Neuron (in vitro differentiated cells): ENCODE results near the gene DBNL.
"Not testable (repeated sequence)": the region's sequence is repeated elsewhere in the genome, so short reads cannot be mapped to it uniquely, and the experiment has no call there.

Experiments used
- H2AFZ ChIP-seq: one replicate; pipeline ENCODE4 v1.6.1; 2013; ENCODE audit warnings: low read depth, mild to moderate bottlenecking, inconsistent platforms, low read length, moderate library complexity
- H3K27me3 ChIP-seq: one replicate; pipeline ENCODE4 v1.6.1; 2013; ENCODE audit warnings: low read length; ENCODE audit not compliant: insufficient read depth
- H3K36me3 ChIP-seq: one replicate; pipeline ENCODE4 v1.6.1; 2013; ENCODE audit warnings: low read length; ENCODE audit not compliant: insufficient read depth
- H3K4me1 ChIP-seq: one replicate; pipeline ENCODE4 v1.6.1; 2013; ENCODE audit warnings: low read length; ENCODE audit not compliant: insufficient read depth
- H3K4me3 ChIP-seq: 2 replicates; pipeline ENCODE4 v1.5.1; 2013; ENCODE audit warnings: mild to moderate bottlenecking, low read length, moderate library complexity
- H3K9me3 ChIP-seq: one replicate; pipeline ENCODE4 v1.6.1; 2013; ENCODE audit warnings: low read length

The DBNL gene

DNA sequence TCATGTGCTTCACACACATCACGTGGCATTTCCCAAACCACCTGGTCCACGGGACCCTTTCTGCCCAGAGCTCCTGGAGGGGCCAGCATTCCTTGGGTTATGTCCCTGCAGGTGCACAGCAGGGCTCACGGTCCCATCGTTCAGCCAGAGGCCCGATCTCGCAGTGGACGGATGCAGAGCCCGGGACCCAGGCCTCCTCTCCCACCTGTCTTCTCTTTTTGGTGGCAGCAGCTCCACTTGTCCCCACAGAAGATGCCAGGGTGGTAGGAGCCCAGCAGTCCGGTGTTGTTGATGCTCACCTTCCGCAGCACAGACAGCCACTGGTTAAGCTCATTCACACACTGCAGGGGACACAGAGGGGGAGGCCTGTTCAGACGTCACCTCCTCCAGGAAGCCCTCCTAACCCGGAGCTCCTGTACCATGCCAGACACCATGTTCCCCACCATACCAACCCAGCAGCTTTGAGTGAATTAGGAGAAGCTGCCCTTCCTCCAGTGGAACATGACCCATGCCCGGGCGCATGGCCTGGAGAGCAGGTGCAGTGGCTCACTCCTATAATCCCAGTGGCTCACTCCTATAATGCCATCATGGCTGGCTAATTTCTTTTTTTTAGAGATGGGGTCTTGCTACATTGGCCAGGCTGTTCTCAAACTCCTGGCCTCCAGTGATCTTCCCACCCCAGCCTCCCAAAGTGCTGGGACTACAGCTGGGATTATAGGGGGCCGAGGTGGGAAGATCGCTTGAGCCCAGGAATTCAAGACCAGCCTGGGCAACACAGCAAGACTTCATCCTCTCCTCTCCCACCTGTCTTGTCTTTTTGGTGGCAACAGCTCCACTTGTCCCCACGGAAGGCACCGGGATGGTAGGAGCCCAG lies 10.3 kb upstream of the DBNL start:
- not testable (repeated sequence) for H2AFZ ChIP-seq, H3K36me3 ChIP-seq, H3K4me3 ChIP-seq, H3K27me3 ChIP-seq, H3K9me3 ChIP-seq, H3K4me1 ChIP-seq

- H3K4me1 ChIP-seq, H3K4me3 ChIP-seq, H2AFZ ChIP-seq, H3K9me3 ChIP-seq, H3K36me3 ChIP-seq, H3K27me3 ChIP-seq: not testable (repeated sequence)
These were observed 8.1 kb upstream of the DBNL start for GRCh38 chr7:44036364-44036763.

DNA sequence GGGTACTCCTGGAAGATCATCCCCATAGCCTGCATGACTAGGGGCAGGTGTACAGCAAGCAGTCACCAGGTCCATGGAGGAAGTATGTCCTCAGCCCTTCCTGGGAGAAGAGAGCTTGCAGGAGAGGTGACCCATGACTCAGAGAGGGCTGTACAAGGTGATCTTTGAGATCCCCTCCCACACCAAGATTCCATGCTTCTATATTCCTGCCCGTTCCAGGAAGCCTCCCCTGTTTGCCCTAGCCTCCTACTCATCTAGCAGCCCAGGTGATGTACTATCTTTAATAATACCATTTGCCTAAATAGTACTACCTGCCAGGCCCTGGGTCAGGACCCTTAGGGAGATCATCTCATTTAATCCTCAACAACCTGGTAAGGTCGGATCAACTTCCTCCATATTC lies 6.6 kb upstream of the DBNL start:
- not testable (repeated sequence) for H3K27me3 ChIP-seq, H2AFZ ChIP-seq, H3K9me3 ChIP-seq, H3K4me1 ChIP-seq, H3K36me3 ChIP-seq, H3K4me3 ChIP-seq

GRCh38 chr7:44038553-44038952 lies 5.9 kb upstream of the DBNL start:
- H3K36me3 ChIP-seq, H3K4me1 ChIP-seq, H3K27me3 ChIP-seq, H3K4me3 ChIP-seq, H3K9me3 ChIP-seq, H2AFZ ChIP-seq: not testable (repeated sequence)

- H3K4me1 ChIP-seq, H3K27me3 ChIP-seq, H3K9me3 ChIP-seq, H3K36me3 ChIP-seq, H2AFZ ChIP-seq, H3K4me3 ChIP-seq: not testable (repeated sequence)
These were observed 5.4 kb upstream of the DBNL start for GRCh38 chr7:44038961-44039558.

GRCh38 chr7:44039800-44040492 lies 4.6 kb upstream of the DBNL start:
- H3K27me3 ChIP-seq, H3K36me3 ChIP-seq, H3K9me3 ChIP-seq, H3K4me1 ChIP-seq, H2AFZ ChIP-seq: not testable (repeated sequence)
- H3K4me3 ChIP-seq = peak overlapping the region; percentile 42

DNA sequence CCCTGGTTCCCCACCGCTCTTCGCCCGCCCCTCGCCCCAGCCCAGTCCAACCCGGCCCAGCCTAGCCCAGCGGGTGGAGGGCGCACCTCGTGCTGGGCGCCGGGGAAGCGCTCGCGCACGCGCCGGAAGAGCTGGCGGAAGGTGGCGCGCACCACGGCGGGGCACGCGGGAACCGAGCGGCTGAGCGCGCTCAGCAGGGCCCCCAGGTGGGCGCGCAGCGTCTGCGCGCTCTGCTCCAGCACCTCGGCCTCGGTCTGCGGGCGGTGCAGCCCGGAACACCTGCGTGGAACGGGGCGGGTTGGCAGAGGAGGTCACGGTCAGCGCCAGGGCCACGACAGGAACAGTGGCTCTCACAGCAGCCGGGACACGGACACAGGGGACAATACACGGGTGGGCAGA lies 4.0 kb upstream of the DBNL start:
- H3K36me3 ChIP-seq, H3K27me3 ChIP-seq, H2AFZ ChIP-seq, H3K9me3 ChIP-seq: not testable (repeated sequence)
- H3K4me3 ChIP-seq = peak overlapping the region; percentile 42
- H3K4me1 ChIP-seq = peaks cover 13% of the 10 kb centered on the region

DNA sequence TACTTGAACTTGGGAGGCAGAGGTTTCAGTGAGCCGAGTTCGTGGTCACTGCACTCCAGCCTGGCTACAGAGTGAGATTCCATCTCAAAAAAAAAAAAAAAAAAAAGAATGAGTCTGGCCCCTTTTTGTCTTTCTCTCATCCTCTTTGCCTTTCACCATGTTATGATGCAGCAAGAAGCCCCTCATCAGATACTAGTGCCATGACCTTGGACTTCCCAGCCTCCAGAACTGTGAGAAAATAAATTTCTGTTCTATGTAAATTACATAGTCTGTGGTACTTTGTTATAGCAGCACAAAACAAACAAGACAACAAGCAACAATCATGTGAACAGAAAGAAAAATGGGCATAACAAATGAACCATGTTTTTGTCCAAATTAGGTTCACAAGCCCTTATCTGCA lies 2.3 kb upstream of the DBNL start:
- Histone ChIP-seq H3K27me3 (no peaks in the 10 kb centered on the region), H2AFZ (no peak overlapping the region), H3K4me3 (no peak overlapping the region), H3K4me1 (peaks cover 17% of the 10 kb centered on the region), H3K9me3 (no peaks in the 10 kb centered on the region), H3K36me3 (peaks cover 8% of the 10 kb centered on the region)

- Histone ChIP-seq H2AFZ (peak overlapping the region; percentile 83), H3K4me1 (peaks cover 17% of the 10 kb centered on the region), H3K36me3 (peaks cover 8% of the 10 kb centered on the region)
These were observed 600 bp upstream of the DBNL start for GRCh38 chr7:44043902-44044301.

GRCh38 chr7:44045226-44046014 lies 918 bp downstream of the DBNL start:
- H2AFZ ChIP-seq = peak overlapping the region; percentile 68
- H3K4me1 ChIP-seq = peaks cover 16% of the 10 kb centered on the region
- H3K27me3 ChIP-seq = no peaks in the 10 kb centered on the region
- H3K4me3 ChIP-seq = peak overlapping the region; percentile 94
- H3K9me3 ChIP-seq = no peaks in the 10 kb centered on the region
- peaks cover 15% of the 10 kb centered on the region for H3K36me3 ChIP-seq

More at GRCh38 chr7:44043902-44044301, 600 bp upstream of the DBNL start:
- peak overlapping the region; percentile 94 for H3K4me3 ChIP-seq
- H3K27me3 ChIP-seq = no peaks in the 10 kb centered on the region
- no peaks in the 10 kb centered on the region for H3K9me3 ChIP-seq

DNA sequence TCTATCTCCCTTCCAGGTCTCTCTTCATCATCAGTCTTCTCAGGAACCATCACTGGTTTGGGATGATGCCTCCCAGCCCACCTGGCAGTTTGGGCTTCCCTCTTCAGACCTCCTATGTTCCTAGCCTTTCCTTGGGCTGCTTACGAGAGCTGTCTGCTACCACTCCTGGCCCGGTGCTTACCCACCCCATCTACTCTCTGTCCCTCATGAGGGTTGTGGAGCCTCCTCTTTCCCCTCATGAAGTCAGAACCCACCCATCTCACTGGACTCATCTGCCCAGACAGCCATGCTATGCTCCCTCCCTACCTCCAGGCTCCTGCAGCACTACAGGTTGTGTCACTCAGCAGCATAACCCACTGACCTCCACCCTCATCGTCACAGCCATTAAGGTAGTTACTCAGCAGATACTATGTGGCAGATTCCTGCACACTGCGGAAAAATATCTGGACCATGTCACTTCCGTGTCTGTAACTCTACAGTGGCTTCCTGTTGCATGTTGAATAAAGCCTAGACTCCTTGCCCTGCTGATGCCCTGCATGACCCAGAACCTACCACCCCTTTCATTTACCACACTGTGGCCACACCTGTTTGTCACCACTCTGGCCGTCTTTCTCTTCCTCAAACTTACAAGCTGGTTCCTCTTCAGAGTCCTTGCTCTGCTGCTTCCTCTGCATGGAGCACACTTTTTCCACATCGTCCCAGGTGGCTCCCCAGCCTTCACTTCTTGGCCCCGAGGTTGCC lies 2.0 kb downstream of the DBNL start:
- H2AFZ ChIP-seq = no peak overlapping the region
- no peaks in the 10 kb centered on the region for H3K9me3 ChIP-seq
- peaks cover 25% of the 10 kb centered on the region for H3K36me3 ChIP-seq
- peak overlapping the region; percentile 94 for H3K4me3 ChIP-seq
- peaks cover 16% of the 10 kb centered on the region for H3K4me1 ChIP-seq
- no peaks in the 10 kb centered on the region for H3K27me3 ChIP-seq

GRCh38 chr7:44048031-44048795 lies 3.7 kb downstream of the DBNL start:
- Histone ChIP-seq H3K27me3 (no peaks in the 10 kb centered on the region), H2AFZ (no peak overlapping the region), H3K9me3 (no peaks in the 10 kb centered on the region), H3K4me3 (no peak overlapping the region), H3K4me1 (peaks cover 16% of the 10 kb centered on the region), H3K36me3 (peaks cover 37% of the 10 kb centered on the region)
